Kidney tubule cell (primary cell): ENCODE data around the gene SCAP.
A peak's percentile ranks its signal among the peaks of the same experiment; 100 is the strongest.
"Not testable (repeated sequence)": the region's sequence is repeated elsewhere in the genome, so short reads cannot be mapped to it uniquely, and the experiment has no call there.

Source experiments
- DNase-seq: peaks from one replicate; pipeline ENCODE4 v3.0.0-alpha.2; 2018; ENCODE audit warnings: low spot score

The SCAP gene

GRCh38 chr3:47480267-47480666 is 4.5 kb upstream of the SCAP start:
- not testable (repeated sequence) for DNase-seq

- DNase-seq, result no peak
Measured at GRCh38 chr3:47479826-47480160, 4.1 kb upstream of the SCAP start.

GRCh38 chr3:47478022-47478421 is 2.3 kb upstream of the SCAP start:
- DNase-seq, result no peak

GRCh38 chr3:47476644-47477199 is 981 bp upstream of the SCAP start:
- DNase-seq, result no peak

DNA sequence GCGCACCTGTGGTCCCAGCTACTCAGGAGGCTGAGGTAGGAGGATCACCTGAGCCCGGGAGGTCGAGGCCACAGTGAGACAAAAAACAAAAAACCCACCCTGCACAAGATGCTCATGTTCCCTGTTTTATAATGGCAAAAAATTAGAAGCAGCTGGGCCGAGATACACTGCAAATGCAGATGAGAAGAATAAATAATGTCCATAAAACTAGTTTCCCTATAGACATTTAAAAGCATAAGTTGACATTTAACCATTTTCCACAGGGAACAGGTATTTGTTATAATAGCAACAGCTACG is 537 bp upstream of the SCAP start:
- no peak for DNase-seq

GRCh38 chr3:47475029-47475569 is 642 bp downstream of the SCAP start:
- DNase-seq, result no peak

GRCh38 chr3:47473391-47473790 is 2.4 kb downstream of the SCAP start:
- DNase-seq, result peak; percentile 44

DNA sequence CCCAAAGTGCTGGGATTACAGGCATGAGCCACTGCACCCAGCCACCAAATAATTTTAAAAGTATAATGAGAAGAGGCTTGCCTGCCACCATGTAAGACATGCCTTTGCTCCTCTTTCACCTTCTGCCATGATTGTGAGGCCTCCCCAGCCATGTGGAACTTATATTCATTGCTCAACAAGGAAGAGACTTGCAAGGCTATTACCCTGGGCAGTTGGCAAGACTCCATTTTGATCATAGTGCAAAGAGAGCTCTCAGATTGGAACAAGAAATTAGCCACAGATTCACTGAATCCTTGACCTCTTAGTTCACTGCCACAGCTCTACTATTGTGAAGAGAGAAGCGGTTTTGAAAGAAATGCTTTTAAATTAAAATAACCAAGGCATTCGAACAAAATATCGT is 6.1 kb downstream of the SCAP start:
- DNase-seq, result peak; percentile 35

DNA sequence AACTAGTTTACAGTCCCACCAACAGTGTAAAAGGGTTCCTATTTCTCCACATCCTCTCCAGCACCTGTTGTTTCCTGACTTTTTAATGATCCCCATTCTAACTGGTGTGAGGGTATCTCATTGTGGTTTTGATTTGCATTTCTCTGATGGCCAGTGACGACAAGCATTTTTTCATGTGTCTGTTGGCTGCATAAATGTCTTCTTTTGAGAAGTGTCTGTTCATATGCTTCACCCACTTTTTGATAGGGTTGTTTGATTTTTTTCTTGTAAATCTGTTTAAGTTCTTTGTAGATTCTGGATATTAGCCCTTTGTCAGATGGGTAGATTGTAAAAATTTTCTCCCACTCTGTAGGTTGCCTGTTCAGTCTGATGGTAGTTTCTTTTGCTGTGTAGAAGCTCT is 7.4 kb downstream of the SCAP start:
- not testable (repeated sequence) for DNase-seq

- DNase-seq, result no peak
Measured at GRCh38 chr3:47464588-47464987, 11.2 kb downstream of the SCAP start.

DNA sequence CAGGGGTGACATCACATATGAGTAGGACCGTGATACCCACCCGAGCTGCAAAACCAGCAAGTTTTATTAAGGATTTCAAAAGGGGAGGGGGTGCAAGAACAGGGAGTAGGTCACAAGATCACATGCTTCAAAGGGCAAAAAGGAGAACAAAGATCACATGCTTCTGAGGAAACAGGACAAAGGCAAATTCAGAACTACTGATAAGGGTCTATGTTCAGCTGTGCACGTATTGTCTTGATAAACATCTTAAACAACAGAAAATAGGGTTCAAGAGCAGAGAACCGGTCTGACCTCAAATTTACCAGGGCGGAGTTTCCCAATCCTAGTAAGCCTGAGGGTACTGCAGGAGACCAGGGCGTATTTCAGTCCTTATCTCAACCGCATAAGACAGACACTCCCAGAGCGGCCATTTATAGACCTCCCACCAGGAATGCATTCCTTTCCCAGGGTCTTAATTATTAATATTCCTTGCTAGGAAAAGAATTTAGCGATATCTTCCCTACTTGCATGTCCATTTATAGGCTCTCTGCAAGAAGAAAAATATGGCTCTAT is 16.1 kb downstream of the SCAP start:
- DNase-seq, result not testable (repeated sequence)

DNA sequence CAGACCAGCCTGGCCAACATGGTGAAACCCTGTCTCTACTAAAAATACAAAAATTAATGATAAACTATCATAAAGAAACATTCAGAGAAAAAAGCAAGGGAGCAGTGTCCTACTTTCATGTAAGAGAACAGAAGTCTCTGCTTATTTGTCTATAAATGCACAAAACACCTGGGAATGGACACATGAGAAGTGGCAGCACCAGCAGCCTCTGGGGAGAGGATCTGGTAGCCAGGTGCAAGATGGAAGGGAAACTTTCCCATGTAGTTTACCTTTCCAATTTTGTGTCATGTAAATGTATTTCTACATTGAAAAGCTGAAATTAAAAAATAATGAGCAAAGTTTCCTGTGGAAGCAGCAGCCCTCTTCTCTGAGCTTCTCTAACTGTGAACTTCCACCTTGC is 18.8 kb downstream of the SCAP start:
- no peak for DNase-seq

GRCh38 chr3:47455806-47456452 is 19.8 kb downstream of the SCAP start:
- DNase-seq, result no peak

GRCh38 chr3:47452453-47453215 is 23.1 kb downstream of the SCAP start:
- DNase-seq, result no peak

- DNase-seq, result no peak
Measured at GRCh38 chr3:47444103-47444502, 31.6 kb downstream of the SCAP start.

- DNase-seq, result peak; percentile 36
Measured at GRCh38 chr3:47443611-47443995, 32.1 kb downstream of the SCAP start.

- DNase-seq, result no peak
Measured at GRCh38 chr3:47441796-47442551, 33.8 kb downstream of the SCAP start.

GRCh38 chr3:47440131-47440530 is 35.6 kb downstream of the SCAP start:
- no peak for DNase-seq

DNA sequence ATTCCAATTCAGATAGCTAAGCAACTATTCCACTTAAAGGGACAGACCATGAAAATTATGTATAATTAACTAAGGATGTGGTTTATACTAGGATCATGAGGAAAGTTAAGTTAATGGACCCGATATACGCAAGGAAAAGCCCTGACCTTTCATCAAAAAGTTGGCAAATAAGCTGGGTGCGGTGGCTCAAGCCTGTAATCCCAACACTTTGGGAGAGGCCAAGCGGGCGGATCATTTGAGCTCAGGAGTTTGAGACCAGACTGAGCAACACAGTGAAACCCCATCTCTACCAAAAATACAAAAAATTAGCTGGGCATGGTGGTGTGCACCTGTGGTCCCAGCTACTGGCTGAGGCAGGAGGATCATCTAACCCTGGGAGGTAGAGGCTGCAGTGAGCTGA is 39.6 kb downstream of the SCAP start:
- no peak for DNase-seq

GRCh38 chr3:47434849-47435248 is 40.9 kb downstream of the SCAP start:
- no peak for DNase-seq

GRCh38 chr3:47433796-47434195 is 41.9 kb downstream of the SCAP start:
- DNase-seq, result no peak

- DNase-seq, result no peak
Measured at GRCh38 chr3:47432673-47433072, 43.1 kb downstream of the SCAP start.

GRCh38 chr3:47431225-47431624 is 44.5 kb downstream of the SCAP start:
- DNase-seq, result no peak
